Spleen (tissue), 7 donors: ENCODE results near the gene PRKAB1.

Experiments
- POLR2A ChIP-seq, 3 donors: fragments of 450-650 bp; IDR thresholded peaks; one replicate each; pipeline ENCODE4 v1.5.1; 2017; ENCODE audit warnings: antibody characterized with exemption in 3 of 3, mild to moderate bottlenecking in 1 of 3
- POLR2AphosphoS5 ChIP-seq, 3 donors: sonication (generic); formaldehyde crosslinking; IDR thresholded peaks; one replicate each; pipeline ENCODE4 v1.5.1; 2017; ENCODE audit warnings: antibody characterized with exemption in 3 of 3
- TF ChIP-seq, protein P1 (sequence below), 11 experiments: fragments of 200-600 bp in 7 of 11; fragments of 450-650 bp in 4 of 11; sonication (generic) in 4 of 11; IDR thresholded peaks in 8 of 11; conservative IDR thresholded peaks in 3 of 11; 1 replicate in 7 of 11; 2 replicates in 4 of 11; pipeline versions ENCODE4 v1.4.0 to v1.8.0; 2016 to 2021; ENCODE audit warnings: antibody characterized with exemption in 11 of 11, inconsistent platforms in 4 of 11, mild to moderate bottlenecking in 1 of 11
- donor health status: DM: no; HTN: no; CAD: no; lungs with moderate emphysema.
- donor health status: DM: no; HTN: no; CAD: no.
- donor health status: DM: no; HTN: no; CAD: no.

DNA sequence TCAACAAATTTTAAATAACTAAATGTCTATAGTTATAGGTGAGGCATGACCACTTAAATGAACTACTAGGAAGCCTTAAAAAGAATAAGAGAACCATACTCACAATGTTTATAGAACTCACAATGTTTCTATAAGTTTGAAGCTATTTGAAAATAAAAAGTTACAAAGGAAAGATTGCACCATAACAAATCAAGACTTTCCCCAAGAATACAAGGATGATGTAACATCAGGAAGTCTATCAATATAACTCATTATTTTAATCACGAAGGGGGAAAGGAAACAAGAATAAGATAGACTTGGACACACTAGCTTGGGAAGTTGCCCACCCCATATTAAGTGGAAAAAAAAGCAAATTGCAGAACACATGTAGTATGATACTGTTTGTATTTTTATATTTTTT, 47.4 kb upstream of the PRKAB1 start:
- TF ChIP-seq, protein P1, sequence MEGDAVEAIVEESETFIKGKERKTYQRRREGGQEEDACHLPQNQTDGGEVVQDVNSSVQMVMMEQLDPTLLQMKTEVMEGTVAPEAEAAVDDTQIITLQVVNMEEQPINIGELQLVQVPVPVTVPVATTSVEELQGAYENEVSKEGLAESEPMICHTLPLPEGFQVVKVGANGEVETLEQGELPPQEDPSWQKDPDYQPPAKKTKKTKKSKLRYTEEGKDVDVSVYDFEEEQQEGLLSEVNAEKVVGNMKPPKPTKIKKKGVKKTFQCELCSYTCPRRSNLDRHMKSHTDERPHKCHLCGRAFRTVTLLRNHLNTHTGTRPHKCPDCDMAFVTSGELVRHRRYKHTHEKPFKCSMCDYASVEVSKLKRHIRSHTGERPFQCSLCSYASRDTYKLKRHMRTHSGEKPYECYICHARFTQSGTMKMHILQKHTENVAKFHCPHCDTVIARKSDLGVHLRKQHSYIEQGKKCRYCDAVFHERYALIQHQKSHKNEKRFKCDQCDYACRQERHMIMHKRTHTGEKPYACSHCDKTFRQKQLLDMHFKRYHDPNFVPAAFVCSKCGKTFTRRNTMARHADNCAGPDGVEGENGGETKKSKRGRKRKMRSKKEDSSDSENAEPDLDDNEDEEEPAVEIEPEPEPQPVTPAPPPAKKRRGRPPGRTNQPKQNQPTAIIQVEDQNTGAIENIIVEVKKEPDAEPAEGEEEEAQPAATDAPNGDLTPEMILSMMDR (IDR thresholded peaks at IDR 0.05 in 8 of 11, conservative IDR thresholded peaks at IDR 0.05 in 3 of 11) = no peak
- TF ChIP-seq POLR2AphosphoS5 (IDR thresholded peaks at IDR 0.05) (no peak), POLR2A (IDR thresholded peaks at IDR 0.05) (no peak)
